Measurements from ENCODE around the gene SLC7A14. TPM values are rescaled to one million over a fixed set of nuclear protein-coding genes. Genes with fewer than 3 reads are reported as not detected.

The SLC7A14 gene
- total and polyA plus RNA-seq, 2 of the 13 experiments (the other 11 are each of a cell fraction or from before 2014, with no cell fraction given), result not detected

DNA sequence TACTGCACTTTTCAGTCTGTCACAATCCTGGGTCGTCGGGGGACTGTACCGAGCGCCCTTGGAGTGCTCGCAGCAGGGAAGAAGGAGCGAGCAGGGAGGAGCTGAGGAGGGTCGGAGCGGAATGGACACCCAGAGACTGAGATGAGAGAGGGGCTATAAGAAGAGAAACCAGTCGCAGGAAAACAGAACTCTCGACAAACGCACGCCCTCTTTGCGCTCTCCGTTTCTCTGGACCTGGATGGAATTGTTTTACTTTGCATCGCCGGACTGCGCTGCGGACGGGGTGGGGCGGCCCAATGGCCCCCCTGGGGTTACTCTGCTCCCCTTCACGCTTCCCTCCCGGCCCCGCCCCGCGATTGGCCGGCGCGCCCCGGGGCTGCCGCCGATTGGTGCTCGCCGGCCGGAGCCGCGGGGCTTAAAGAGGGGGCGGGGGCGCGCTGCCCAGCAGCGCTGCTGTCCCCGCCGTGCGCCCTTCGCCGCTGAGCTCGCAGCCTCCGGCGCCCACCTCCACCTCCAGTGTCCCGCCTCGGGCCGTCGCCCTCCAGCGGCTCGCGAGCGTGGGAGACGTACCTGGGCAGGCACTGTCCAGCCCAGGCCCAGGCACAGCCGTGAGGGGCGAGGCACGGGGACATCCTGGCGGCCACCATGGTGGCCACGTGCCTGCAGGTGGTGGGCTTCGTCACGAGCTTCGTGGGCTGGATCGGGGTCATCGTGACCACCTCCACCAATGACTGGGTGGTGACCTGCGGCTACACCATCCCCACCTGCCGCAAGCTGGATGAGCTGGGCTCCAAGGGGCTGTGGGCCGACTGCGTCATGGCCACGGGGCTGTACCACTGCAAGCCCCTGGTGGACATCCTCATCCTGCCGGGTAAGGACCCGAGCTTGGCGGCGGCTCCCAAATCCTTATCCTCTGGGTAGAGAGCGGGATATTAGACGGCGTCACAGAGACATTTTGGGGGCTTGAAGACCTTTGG is 167.2 kb downstream of the SLC7A14 start, which contains the start of gene CLDN11 (continued):
- TF ChIP-seq RARA (CRISPR knock-in tag; IDR thresholded peaks at IDR 0.05), result no peak
- no peak for TF ChIP-seq ONECUT2 (CRISPR knock-in tag; IDR thresholded peaks at IDR 0.05)
- TF ChIP-seq, protein P1, sequence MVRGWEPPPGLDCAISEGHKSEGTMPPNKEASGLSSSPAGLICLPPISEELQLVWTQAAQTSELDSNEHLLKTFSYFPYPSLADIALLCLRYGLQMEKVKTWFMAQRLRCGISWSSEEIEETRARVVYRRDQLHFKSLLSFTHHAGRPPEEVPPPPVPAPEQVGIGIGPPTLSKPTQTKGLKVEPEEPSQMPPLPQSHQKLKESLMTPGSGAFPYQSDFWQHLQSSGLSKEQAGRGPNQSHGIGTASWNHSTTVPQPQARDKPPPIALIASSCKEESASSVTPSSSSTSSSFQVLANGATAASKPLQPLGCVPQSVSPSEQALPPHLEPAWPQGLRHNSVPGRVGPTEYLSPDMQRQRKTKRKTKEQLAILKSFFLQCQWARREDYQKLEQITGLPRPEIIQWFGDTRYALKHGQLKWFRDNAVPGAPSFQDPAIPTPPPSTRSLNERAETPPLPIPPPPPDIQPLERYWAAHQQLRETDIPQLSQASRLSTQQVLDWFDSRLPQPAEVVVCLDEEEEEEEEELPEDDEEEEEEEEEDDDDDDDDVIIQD (CRISPR knock-in tag; IDR thresholded peaks at IDR 0.05; ENCODE audit: low read depth), result no peak
- TF ChIP-seq ASH2L (IDR thresholded peaks at IDR 0.05; ENCODE audit: insufficient read length, low read depth, low read length), result no peak
- TF ChIP-seq ZBTB7A (CRISPR knock-in tag; IDR thresholded peaks at IDR 0.05), result peak; percentile 30; the same call in 1 of the 2 replicates
- no peak for TF ChIP-seq CERS6 (CRISPR knock-in tag; IDR thresholded peaks at IDR 0.05)
- no peak for TF ChIP-seq TEAD2 (CRISPR knock-in tag; IDR thresholded peaks at IDR 0.05)
- no peak for TF ChIP-seq ZNF318 (CRISPR knock-in tag; IDR thresholded peaks at IDR 0.05)
- no peak for TF ChIP-seq ZNF414 (CRISPR knock-in tag; IDR thresholded peaks at IDR 0.05)
- no peak for TF ChIP-seq HNRNPLL (IDR thresholded peaks at IDR 0.05; ENCODE audit: low read depth, low read length, poor library complexity, severe bottlenecking)
- no peak for TF ChIP-seq SUZ12 (IDR thresholded peaks at IDR 0.05; ENCODE audit: low read depth, low read length)
- TF ChIP-seq ZBTB20 (CRISPR knock-in tag; IDR thresholded peaks at IDR 0.05; ENCODE audit: borderline replicate concordance, low read depth), result no peak
- no peak for TF ChIP-seq NR2F6 (IDR thresholded peaks at IDR 0.05)
- no peak for TF ChIP-seq NR2F6 (CRISPR knock-in tag; IDR thresholded peaks at IDR 0.05)
- no peak for TF ChIP-seq ZNF747 (CRISPR knock-in tag; IDR thresholded peaks at IDR 0.05; ENCODE audit: borderline replicate concordance)
